HepG2 (cell line): ENCODE measurements around the gene RERE. TPM values are rescaled to one million over a fixed set of nuclear protein-coding genes. Genes with fewer than 3 reads are reported as not detected.

Experiments used
- DMAP1 ChIP-seq: IDR thresholded peaks from 2 replicates; pipeline ENCODE4 v1.6.1; 2016
- FOXA1 ChIP-seq, 2 experiments: fragments of 450-650 bp in 1 of 2; sonication (generic) in 1 of 2; formaldehyde crosslinking in 1 of 2; IDR thresholded peaks; 2 replicates each; pipeline versions ENCODE4 v1.4.0 to v1.6.1; 2016 to 2020; ENCODE audit warnings: missing genetic modification reagents in 1 of 2
- FOXP1 ChIP-seq, 2 experiments: fragments of 450-650 bp in 1 of 2; IDR thresholded peaks; 2 replicates each; pipeline ENCODE4 v1.6.1; 2017 to 2018; ENCODE audit warnings: antibody characterized with exemption in 1 of 2
- NCOA2 ChIP-seq: sonication (generic); formaldehyde crosslinking; IDR thresholded peaks from 2 replicates; pipeline ENCODE4 v1.8.0; 2022; ENCODE audit warnings: inconsistent platforms
- NFE2 ChIP-seq: sonication (generic); formaldehyde crosslinking; IDR thresholded peaks from 2 replicates; pipeline ENCODE4 v1.4.0; 2020; ENCODE audit warnings: missing genetic modification reagents
- ZNF264 ChIP-seq: sonication (generic); formaldehyde crosslinking; IDR thresholded peaks from 2 replicates; pipeline ENCODE4 v1.4.0; 2020; ENCODE audit warnings: missing genetic modification reagents
- ZNF484 ChIP-seq: sonication (generic); formaldehyde crosslinking; IDR thresholded peaks from 2 replicates; pipeline ENCODE4 v1.5.1; 2020; ENCODE audit warnings: mild to moderate bottlenecking, low read depth, missing genetic modification reagents, borderline replicate concordance
- ZNF878 ChIP-seq: sonication (generic); formaldehyde crosslinking; IDR thresholded peaks from 2 replicates; pipeline ENCODE4 v1.8.1; 2023; ENCODE audit warnings: mild to moderate bottlenecking, missing genetic modification reagents, moderate library complexity
- polyA plus RNA-seq, 8 experiments: library from polyadenylated mRNA; depleted of rRNA in 3 of 8; stranded (reverse) in 7 of 8; unstranded in 1 of 8; fragments of >200 nt; fragmentation: Illumina TruSeq in 4 of 8; extraction: Trizol in 4 of 8; gene quantifications; 2 replicates each; pipeline versions ENCODE4 v1.2.1 to v1.2.3, GENCODE V29; 2011 to 2016; ENCODE audit warnings: low read depth in 4 of 8, missing spikeins in 1 of 8, mixed read lengths in 1 of 8; ENCODE audit not compliant: insufficient read depth in 1 of 8
- total RNA-seq, 5 experiments: library from RNA; depleted of rRNA; stranded (reverse); fragments of >200 nt; fragmentation: Illumina TruSeq; extraction: Trizol; gene quantifications; 2 replicates each; pipeline ENCODE4 v1.2.3, GENCODE V29; 2016; ENCODE audit warnings: low read depth in 1 of 5
- TF ChIP-seq, protein P1 (sequence below): sonication (generic); formaldehyde crosslinking; conservative IDR thresholded peaks from 2 replicates; pipeline ENCODE4 v1.4.0; 2020; ENCODE audit warnings: missing genetic modification reagents
- TF ChIP-seq, protein P2 (sequence below), 2 experiments: sonication (generic) in 1 of 2; formaldehyde crosslinking in 1 of 2; IDR thresholded peaks; 2 replicates each; pipeline versions ENCODE4 v1.4.0 to v1.6.1; 2018 to 2020; ENCODE audit warnings: missing genetic modification reagents in 2 of 2, borderline replicate concordance in 1 of 2, low read depth in 1 of 2, mild to moderate bottlenecking in 1 of 2, missing biosample characterization in 1 of 2
- TF ChIP-seq, protein P3 (sequence below): sonication (generic); formaldehyde crosslinking; IDR thresholded peaks from 2 replicates; pipeline ENCODE4 v1.5.0; 2020; ENCODE audit warnings: mild to moderate bottlenecking, missing genetic modification reagents, moderate library complexity
- TF ChIP-seq, protein P4 (sequence below): sonication (generic); formaldehyde crosslinking; IDR thresholded peaks from 2 replicates; pipeline ENCODE4 v1.4.0; 2020; ENCODE audit warnings: missing genetic modification reagents, borderline replicate concordance

RERE gene
- total and polyA plus RNA-seq, 2 of the 13 experiments (the other 11 are each of a cell fraction or from before 2014, with no cell fraction given) = 18.3 to 21.9 TPM

DNA sequence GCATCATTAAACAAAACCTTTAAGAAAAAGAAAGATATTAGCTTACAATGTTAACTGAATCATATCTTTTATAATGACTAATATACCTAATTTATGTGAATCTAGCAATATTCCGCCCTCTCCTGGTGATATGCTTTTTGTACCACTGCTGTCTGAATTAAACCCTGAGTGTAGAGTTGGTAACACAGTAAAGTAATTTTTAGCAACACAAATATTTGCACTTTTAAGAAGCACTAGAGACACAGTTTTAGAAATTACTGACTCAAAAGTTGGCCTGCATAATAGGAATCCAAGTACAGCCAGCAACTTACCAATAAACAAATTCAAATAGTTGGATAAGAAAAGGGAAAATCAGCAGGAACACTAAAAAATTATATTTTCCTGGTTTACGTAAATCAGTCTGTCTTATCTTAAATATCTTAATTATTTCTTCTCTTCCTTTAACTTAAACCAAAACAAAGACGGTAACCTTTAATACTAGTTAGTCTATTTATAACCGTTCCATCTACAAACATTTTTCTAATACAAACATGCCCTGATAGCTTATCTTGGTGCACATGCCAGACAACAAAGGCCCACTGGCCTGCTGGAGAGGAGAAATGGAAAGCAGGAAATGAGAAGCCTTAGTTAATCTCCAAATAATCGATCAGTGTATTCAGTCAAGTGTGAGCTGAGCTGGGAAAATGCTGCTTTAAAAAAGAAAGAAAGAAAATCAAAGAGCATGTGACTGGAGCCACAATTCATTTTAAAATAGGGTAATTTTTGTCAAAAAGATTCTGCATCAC lies 246.0 kb downstream of the RERE start (continued):
- TF ChIP-seq NCOA2 (CRISPR knock-in tag) (peak; percentile 85), FOXA1 (IDR thresholded peaks at IDR 0.05) (no peak), FOXA1 (CRISPR knock-in tag; IDR thresholded peaks at IDR 0.05) (peak; percentile 73), ZNF878 (no peak), NFE2 (CRISPR knock-in tag) (no peak), ZNF484 (CRISPR knock-in tag) (no peak), ZNF264 (CRISPR knock-in tag) (peak; percentile 30; the same call in 1 of the 2 replicates), FOXP1 (IDR thresholded peaks at IDR 0.05) (no peak), FOXP1 (CRISPR knock-in tag; IDR thresholded peaks at IDR 0.05) (peak; percentile 86; the same call in 1 of the 2 replicates), DMAP1 (CRISPR knock-in tag) (peak; percentile 34; the same call in 1 of the 2 replicates)
- TF ChIP-seq, protein P1, sequence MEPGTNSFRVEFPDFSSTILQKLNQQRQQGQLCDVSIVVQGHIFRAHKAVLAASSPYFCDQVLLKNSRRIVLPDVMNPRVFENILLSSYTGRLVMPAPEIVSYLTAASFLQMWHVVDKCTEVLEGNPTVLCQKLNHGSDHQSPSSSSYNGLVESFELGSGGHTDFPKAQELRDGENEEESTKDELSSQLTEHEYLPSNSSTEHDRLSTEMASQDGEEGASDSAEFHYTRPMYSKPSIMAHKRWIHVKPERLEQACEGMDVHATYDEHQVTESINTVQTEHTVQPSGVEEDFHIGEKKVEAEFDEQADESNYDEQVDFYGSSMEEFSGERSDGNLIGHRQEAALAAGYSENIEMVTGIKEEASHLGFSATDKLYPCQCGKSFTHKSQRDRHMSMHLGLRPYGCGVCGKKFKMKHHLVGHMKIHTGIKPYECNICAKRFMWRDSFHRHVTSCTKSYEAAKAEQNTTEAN (CRISPR knock-in tag) = 0 out of 2 replicates have a peak, but pooled peaks have one; percentile 18
- TF ChIP-seq, protein P2, sequence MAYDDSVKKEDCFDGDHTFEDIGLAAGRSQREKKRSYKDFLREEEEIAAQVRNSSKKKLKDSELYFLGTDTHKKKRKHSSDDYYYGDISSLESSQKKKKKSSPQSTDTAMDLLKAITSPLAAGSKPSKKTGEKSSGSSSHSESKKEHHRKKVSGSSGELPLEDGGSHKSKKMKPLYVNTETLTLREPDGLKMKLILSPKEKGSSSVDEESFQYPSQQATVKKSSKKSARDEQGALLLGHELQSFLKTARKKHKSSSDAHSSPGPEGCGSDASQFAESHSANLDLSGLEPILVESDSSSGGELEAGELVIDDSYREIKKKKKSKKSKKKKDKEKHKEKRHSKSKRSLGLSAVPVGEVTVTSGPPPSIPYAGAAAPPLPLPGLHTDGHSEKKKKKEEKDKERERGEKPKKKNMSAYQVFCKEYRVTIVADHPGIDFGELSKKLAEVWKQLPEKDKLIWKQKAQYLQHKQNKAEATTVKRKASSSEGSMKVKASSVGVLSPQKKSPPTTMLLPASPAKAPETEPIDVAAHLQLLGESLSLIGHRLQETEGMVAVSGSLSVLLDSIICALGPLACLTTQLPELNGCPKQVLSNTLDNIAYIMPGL (CRISPR knock-in tag; IDR thresholded peaks at IDR 0.05; ENCODE audit: borderline replicate concordance in 1 of 2, low read depth in 1 of 2) = no peak; a peak in 1 of 4 replicates
- TF ChIP-seq, protein P3, sequence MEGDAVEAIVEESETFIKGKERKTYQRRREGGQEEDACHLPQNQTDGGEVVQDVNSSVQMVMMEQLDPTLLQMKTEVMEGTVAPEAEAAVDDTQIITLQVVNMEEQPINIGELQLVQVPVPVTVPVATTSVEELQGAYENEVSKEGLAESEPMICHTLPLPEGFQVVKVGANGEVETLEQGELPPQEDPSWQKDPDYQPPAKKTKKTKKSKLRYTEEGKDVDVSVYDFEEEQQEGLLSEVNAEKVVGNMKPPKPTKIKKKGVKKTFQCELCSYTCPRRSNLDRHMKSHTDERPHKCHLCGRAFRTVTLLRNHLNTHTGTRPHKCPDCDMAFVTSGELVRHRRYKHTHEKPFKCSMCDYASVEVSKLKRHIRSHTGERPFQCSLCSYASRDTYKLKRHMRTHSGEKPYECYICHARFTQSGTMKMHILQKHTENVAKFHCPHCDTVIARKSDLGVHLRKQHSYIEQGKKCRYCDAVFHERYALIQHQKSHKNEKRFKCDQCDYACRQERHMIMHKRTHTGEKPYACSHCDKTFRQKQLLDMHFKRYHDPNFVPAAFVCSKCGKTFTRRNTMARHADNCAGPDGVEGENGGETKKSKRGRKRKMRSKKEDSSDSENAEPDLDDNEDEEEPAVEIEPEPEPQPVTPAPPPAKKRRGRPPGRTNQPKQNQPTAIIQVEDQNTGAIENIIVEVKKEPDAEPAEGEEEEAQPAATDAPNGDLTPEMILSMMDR (CRISPR knock-in tag) = peak; percentile 44
- TF ChIP-seq, protein P4, sequence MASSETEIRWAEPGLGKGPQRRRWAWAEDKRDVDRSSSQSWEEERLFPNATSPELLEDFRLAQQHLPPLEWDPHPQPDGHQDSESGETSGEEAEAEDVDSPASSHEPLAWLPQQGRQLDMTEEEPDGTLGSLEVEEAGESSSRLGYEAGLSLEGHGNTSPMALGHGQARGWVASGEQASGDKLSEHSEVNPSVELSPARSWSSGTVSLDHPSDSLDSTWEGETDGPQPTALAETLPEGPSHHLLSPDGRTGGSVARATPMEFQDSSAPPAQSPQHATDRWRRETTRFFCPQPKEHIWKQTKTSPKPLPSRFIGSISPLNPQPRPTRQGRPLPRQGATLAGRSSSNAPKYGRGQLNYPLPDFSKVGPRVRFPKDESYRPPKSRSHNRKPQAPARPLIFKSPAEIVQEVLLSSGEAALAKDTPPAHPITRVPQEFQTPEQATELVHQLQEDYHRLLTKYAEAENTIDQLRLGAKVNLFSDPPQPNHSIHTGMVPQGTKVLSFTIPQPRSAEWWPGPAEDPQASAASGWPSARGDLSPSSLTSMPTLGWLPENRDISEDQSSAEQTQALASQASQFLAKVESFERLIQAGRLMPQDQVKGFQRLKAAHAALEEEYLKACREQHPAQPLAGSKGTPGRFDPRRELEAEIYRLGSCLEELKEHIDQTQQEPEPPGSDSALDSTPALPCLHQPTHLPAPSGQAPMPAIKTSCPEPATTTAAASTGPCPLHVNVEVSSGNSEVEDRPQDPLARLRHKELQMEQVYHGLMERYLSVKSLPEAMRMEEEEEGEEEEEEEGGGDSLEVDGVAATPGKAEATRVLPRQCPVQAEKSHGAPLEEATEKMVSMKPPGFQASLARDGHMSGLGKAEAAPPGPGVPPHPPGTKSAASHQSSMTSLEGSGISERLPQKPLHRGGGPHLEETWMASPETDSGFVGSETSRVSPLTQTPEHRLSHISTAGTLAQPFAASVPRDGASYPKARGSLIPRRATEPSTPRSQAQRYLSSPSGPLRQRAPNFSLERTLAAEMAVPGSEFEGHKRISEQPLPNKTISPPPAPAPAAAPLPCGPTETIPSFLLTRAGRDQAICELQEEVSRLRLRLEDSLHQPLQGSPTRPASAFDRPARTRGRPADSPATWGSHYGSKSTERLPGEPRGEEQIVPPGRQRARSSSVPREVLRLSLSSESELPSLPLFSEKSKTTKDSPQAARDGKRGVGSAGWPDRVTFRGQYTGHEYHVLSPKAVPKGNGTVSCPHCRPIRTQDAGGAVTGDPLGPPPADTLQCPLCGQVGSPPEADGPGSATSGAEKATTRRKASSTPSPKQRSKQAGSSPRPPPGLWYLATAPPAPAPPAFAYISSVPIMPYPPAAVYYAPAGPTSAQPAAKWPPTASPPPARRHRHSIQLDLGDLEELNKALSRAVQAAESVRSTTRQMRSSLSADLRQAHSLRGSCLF (CRISPR knock-in tag) = no peak
